ENCODE measurements around the gene CFAP61.

Gene CFAP61

DNA sequence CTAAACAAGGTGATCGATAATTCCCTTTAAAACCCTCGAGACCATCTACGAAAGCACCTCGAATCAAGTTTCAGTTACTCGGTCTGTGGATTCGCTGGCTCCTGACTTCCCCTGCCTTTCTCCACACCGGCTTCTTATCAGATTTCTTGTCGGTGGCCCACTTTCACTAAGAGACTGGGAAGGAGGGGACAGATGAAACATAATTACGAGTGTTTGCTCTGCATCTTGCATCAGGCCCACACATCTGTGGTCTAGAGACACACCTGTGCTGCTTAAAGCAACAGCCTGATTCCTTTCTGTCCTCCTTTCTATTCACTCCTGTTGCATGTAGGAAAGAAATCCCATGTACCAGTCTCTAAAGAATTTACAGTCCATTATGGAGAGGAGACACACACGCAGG, 353.3 kb downstream of the CFAP61 start:
- no peak for DNase-seq

DNA sequence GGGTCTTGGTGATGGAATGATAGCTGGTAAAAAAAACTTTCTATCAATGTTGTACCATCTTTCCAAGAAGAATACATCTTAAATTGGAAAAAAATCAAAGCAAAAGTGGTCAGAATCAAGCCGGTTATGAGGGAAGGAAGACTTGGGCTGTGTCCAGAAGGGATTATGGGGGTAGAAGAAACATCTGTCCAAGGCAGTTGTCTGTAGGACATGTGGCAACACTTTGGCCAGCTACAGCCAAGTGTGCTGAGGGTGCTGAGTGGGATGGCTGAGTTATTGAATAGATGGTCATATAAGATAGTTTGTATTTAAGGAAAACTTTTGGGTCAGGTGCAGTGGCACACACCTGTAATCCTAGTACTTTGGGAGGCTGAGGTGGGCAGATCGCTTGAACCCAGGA, 354.0 kb downstream of the CFAP61 start:
- no peak for DNase-seq

DNA sequence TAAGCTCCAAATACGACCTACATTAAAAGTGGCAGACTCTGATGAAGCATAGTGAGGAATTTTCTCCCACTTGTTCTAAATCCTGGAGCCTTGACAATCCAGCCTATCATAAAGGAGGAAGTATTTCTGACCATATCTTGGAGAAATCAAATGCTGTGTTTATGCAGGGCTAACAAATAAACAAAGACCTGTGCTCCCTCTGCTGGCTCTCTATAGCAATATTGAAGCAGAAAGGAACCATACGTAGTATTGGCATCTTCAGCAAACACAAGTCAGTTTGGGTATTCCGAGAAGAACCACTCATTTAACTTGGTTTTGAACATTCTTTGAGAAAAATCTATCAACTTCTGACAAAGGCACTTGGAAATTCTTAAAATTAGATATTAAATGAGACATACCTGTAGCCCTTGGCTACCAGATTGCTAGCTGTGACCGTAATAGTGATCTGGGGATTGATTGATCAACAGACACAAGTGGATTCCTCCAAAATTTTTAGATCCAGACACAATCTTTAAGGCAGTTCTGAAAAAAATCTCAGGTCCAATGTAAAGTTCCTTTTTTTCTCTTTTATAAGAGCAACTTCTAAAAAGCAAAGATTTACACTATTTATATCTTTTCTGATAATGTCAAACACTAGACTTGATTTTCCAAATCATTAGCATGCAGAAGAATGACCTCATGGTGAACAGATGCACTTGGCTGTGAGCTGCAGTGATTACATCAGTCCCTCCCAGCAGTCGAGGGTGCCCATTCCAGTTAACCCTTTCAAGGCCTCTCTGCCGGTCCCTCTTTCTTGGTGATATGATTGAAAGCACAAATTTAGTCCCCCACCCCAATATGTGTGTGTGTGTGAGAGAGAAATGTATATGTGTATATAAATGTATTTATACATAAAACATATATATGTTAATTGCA, 355.8 kb downstream of the CFAP61 start:
- no peak for DNase-seq

DNA sequence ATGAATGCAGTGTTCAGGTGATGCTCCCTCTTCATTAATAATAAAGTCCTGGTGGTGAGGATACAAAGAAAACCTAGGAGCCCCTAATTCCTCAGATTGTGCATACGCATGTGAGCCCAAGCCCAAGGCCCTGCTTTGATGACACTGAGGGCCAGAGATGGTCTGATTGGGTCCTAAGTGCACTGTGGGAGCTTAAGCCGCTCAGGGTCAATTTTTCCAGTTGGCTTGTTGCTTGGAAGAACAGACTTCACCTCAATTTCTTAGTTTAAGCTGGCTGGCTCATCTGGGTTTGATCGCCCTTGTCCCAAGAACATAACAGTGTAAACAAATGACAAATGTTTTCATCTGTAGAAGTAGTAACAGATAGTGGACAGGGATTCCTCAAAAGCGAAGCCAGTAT, 357.0 kb downstream of the CFAP61 start:
- no peak for DNase-seq

All from bone marrow (tissue), 2 donors.